ENCODE data around the gene MRPL34. TPM values are rescaled to one million over a fixed set of nuclear protein-coding genes. Genes with fewer than 3 reads are reported as not detected.

Gene MRPL34
- total RNA-seq, 2 donors from 2014 or later: 127 to 184 TPM

- no peak for DNase-seq
- Histone ChIP-seq H3K27me3 (no peaks in the 10 kb centered on the region), H3K9me3 (no peaks in the 10 kb centered on the region), H3K4me3 (no peak overlapping the region), H3K9ac (ENCODE audit: low read depth in 2 of 2, low read length in 2 of 2) (no peak overlapping the region), H3K4me1 (no peaks in the 10 kb centered on the region), H3K36me3 (no peaks in the 10 kb centered on the region), H3K27ac (no peak overlapping the region)
- intact Hi-C loops (cut with DNase I): no loop called here
- no peak for TF ChIP-seq CTCF (IDR thresholded peaks at IDR 0.05)
Observed at GRCh38 chr19:17353386-17353785, 47.7 kb downstream of the MRPL34 start.

Other genes starting within 250 kb of the MRPL34 start
- gene HAUS8, start 230.4 kb upstream of the MRPL34 start, total RNA-seq: 10 to 100 TPM; 10.6 to 29.8 TPM
- 10 to 100 TPM; 56.5 to 89.2 TPM for gene MYO9B, start 230.1 kb upstream of the MRPL34 start, total RNA-seq
- gene USE1, start 90.5 kb upstream of the MRPL34 start, total RNA-seq: 10 to 100 TPM; 18.2 to 22.4 TPM
- 10 to 100 TPM; 35.7 to 46.9 TPM for gene OCEL1, start 79.6 kb upstream of the MRPL34 start, total RNA-seq
- 100 to 1,000 TPM; 129 to 195 TPM for gene NR2F6, start 60.0 kb upstream of the MRPL34 start, total RNA-seq
- 1 to 10 TPM; 1.1 to 1.3 TPM for gene USHBP1, start 41.1 kb upstream of the MRPL34 start, total RNA-seq
- gene BABAM1, start 38.4 kb upstream of the MRPL34 start, total RNA-seq: 10 to 100 TPM; 73.7 to 94.7 TPM
- gene ANKLE1, start 24.0 kb upstream of the MRPL34 start, total RNA-seq: under 1 TPM; 0.27 to 0.44 TPM
- 1 to 10 TPM; 4.3 to 5.2 TPM for gene ABHD8, start 2.4 kb upstream of the MRPL34 start, total RNA-seq
- 10 to 100 TPM; 39.1 to 45.0 TPM for gene DDA1, start 3.7 kb downstream of the MRPL34 start, total RNA-seq
- gene ANO8, start 29.0 kb downstream of the MRPL34 start, total RNA-seq: 10 to 100 TPM in 1 of 2 donors, 1 to 10 TPM in 1; 8.9 to 13.7 TPM
- gene GTPBP3, start 31.7 kb downstream of the MRPL34 start, total RNA-seq: 10 to 100 TPM; 15.4 to 26.9 TPM
- gene PLVAP, start 71.5 kb downstream of the MRPL34 start, total RNA-seq: 10 to 100 TPM; 20.8 to 47.1 TPM
- gene CCDC194, start 88.3 kb downstream of the MRPL34 start, total RNA-seq: not detected
- 10 to 100 TPM; 12.8 to 15.6 TPM for gene BST2, start 99.8 kb downstream of the MRPL34 start, total RNA-seq
- 10 to 100 TPM; 53.1 to 70.1 TPM for gene MVB12A, start 114.2 kb downstream of the MRPL34 start, total RNA-seq
- not detected for gene TMEM221, start 142.8 kb downstream of the MRPL34 start, total RNA-seq
- gene NXNL1, start 155.1 kb downstream of the MRPL34 start, total RNA-seq: not detected
- 1 to 10 TPM; 4.2 to 5.1 TPM for gene SLC27A1, start 164.7 kb downstream of the MRPL34 start, total RNA-seq
- 100 to 1,000 TPM in 1 of 2 donors, 10 to 100 TPM in 1; 93.0 to 114 TPM for gene PGLS, start 205.8 kb downstream of the MRPL34 start, total RNA-seq
- gene COLGALT1, start 249.8 kb downstream of the MRPL34 start, total RNA-seq: 10 to 100 TPM; 51.4 to 90.9 TPM